Measurements from ENCODE around the gene MLF2. TPM values are rescaled to one million over a fixed set of nuclear protein-coding genes. Genes with fewer than 3 reads are reported as not detected.

Gene MLF2
- total and polyA plus RNA-seq, 2 of the 13 experiments (the other 11 are each of a cell fraction or from before 2014, with no cell fraction given), result 88.1 to 167 TPM

DNA sequence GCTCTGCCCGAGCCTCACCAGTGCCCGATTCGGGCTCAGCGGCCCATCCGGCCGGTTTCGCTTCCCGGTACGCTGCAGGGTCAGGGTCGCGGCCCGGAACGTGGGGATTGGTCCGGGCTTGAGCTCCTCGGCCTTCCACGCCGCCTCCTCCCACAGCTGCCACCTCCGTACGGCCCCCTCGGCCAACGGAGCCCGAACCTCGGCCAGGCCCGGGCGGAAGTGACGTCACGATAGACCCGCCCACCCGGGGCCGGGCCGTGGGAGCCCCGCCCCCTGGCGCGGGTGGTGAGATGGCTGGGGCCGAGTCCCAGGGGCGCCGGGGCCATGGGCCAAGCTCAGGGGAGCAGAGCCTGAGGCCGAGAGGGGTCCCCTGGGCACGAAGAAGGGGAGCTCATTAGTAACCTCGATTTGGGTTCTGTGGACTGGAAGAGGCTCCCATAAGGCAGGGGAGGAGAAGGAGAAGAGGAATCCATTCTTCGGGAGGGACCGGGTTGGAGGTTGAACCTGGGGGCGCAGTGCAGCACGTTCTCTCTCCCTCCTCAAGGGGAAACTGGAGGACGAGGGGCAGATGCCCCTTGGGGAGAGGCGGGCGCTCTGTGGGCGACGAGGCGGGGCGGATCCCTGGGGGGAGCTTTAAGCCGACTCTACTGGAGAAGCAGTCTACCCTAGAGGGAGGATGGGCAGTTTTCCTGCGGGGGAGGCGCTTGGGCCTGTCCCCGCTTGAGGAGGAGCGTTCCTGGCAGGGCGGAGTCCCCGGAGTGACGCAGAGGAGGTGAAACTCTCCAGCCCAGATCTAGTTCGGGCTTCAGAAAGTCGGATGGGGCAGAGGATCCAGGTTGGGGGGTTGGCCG is at the start of gene MLF2 (continued):
- TF ChIP-seq HOXD1 (CRISPR knock-in tag; IDR thresholded peaks at IDR 0.05), result peak; percentile 60; the same call in 1 of the 2 replicates
- no peak for TF ChIP-seq ZNF33B (CRISPR knock-in tag; IDR thresholded peaks at IDR 0.05)
- TF ChIP-seq TRIM24 (CRISPR knock-in tag; IDR thresholded peaks at IDR 0.05), result no peak
- TF ChIP-seq ZNF780A (CRISPR knock-in tag; IDR thresholded peaks at IDR 0.05), result no peak
- TF ChIP-seq ZSCAN30 (CRISPR knock-in tag; IDR thresholded peaks at IDR 0.05), result no peak
- TF ChIP-seq NCOA2 (CRISPR knock-in tag; IDR thresholded peaks at IDR 0.05), result peak; percentile 21; the same call in 1 of the 2 replicates
- TF ChIP-seq, protein P1, sequence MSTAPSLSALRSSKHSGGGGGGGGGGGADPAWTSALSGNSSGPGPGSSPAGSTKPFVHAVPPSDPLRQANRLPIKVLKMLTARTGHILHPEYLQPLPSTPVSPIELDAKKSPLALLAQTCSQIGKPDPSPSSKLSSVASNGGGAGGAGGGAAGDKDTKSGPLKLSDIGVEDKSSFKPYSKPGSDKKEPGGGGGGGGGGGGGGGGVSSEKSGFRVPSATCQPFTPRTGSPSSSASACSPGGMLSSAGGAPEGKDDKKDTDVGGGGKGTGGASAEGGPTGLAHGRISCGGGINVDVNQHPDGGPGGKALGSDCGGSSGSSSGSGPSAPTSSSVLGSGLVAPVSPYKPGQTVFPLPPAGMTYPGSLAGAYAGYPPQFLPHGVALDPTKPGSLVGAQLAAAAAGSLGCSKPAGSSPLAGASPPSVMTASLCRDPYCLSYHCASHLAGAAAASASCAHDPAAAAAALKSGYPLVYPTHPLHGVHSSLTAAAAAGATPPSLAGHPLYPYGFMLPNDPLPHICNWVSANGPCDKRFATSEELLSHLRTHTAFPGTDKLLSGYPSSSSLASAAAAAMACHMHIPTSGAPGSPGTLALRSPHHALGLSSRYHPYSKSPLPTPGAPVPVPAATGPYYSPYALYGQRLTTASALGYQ (CRISPR knock-in tag; IDR thresholded peaks at IDR 0.05), result peak; percentile 66; the same call in 1 of the 2 replicates
- TF ChIP-seq ZNF850 (CRISPR knock-in tag; conservative IDR thresholded peaks at IDR 0.05), result no peak
- TF ChIP-seq ZNF143 (CRISPR knock-in tag; IDR thresholded peaks at IDR 0.05), result peak; percentile 44; the same call in 1 of the 2 replicates
- no peak for TF ChIP-seq SMAD9 (CRISPR knock-in tag; IDR thresholded peaks at IDR 0.05)
- no peak for TF ChIP-seq SOX13 (IDR thresholded peaks at IDR 0.05)
- TF ChIP-seq SOX13 (CRISPR knock-in tag; conservative IDR thresholded peaks at IDR 0.05 in 1 of 2, IDR thresholded peaks at IDR 0.05 in 1 of 2), result 0 out of 4 replicates have a peak, but pooled peaks of 1 of the 2 experiments have one; percentile 28
- TF ChIP-seq, protein P2, sequence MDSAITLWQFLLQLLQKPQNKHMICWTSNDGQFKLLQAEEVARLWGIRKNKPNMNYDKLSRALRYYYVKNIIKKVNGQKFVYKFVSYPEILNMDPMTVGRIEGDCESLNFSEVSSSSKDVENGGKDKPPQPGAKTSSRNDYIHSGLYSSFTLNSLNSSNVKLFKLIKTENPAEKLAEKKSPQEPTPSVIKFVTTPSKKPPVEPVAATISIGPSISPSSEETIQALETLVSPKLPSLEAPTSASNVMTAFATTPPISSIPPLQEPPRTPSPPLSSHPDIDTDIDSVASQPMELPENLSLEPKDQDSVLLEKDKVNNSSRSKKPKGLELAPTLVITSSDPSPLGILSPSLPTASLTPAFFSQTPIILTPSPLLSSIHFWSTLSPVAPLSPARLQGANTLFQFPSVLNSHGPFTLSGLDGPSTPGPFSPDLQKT (CRISPR knock-in tag; IDR thresholded peaks at IDR 0.05; ENCODE audit: borderline replicate concordance), result 0 out of 2 replicates have a peak, but pooled peaks have one; percentile 33
- TF ChIP-seq BHLHE40 (IDR thresholded peaks at IDR 0.05; ENCODE audit: low read length), result peak; percentile 25; the same call in 1 of the 2 replicates
- TF ChIP-seq, protein P3, sequence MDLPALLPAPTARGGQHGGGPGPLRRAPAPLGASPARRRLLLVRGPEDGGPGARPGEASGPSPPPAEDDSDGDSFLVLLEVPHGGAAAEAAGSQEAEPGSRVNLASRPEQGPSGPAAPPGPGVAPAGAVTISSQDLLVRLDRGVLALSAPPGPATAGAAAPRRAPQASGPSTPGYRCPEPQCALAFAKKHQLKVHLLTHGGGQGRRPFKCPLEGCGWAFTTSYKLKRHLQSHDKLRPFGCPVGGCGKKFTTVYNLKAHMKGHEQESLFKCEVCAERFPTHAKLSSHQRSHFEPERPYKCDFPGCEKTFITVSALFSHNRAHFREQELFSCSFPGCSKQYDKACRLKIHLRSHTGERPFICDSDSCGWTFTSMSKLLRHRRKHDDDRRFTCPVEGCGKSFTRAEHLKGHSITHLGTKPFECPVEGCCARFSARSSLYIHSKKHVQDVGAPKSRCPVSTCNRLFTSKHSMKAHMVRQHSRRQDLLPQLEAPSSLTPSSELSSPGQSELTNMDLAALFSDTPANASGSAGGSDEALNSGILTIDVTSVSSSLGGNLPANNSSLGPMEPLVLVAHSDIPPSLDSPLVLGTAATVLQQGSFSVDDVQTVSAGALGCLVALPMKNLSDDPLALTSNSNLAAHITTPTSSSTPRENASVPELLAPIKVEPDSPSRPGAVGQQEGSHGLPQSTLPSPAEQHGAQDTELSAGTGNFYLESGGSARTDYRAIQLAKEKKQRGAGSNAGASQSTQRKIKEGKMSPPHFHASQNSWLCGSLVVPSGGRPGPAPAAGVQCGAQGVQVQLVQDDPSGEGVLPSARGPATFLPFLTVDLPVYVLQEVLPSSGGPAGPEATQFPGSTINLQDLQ (CRISPR knock-in tag; IDR thresholded peaks at IDR 0.05), result no peak
- TF ChIP-seq ETV5 (CRISPR knock-in tag; IDR thresholded peaks at IDR 0.05; ENCODE audit: borderline replicate concordance), result peak; percentile 76; the same call in 1 of the 2 replicates
- no peak for TF ChIP-seq RBAK (CRISPR knock-in tag; IDR thresholded peaks at IDR 0.05)
- TF ChIP-seq, protein P4, sequence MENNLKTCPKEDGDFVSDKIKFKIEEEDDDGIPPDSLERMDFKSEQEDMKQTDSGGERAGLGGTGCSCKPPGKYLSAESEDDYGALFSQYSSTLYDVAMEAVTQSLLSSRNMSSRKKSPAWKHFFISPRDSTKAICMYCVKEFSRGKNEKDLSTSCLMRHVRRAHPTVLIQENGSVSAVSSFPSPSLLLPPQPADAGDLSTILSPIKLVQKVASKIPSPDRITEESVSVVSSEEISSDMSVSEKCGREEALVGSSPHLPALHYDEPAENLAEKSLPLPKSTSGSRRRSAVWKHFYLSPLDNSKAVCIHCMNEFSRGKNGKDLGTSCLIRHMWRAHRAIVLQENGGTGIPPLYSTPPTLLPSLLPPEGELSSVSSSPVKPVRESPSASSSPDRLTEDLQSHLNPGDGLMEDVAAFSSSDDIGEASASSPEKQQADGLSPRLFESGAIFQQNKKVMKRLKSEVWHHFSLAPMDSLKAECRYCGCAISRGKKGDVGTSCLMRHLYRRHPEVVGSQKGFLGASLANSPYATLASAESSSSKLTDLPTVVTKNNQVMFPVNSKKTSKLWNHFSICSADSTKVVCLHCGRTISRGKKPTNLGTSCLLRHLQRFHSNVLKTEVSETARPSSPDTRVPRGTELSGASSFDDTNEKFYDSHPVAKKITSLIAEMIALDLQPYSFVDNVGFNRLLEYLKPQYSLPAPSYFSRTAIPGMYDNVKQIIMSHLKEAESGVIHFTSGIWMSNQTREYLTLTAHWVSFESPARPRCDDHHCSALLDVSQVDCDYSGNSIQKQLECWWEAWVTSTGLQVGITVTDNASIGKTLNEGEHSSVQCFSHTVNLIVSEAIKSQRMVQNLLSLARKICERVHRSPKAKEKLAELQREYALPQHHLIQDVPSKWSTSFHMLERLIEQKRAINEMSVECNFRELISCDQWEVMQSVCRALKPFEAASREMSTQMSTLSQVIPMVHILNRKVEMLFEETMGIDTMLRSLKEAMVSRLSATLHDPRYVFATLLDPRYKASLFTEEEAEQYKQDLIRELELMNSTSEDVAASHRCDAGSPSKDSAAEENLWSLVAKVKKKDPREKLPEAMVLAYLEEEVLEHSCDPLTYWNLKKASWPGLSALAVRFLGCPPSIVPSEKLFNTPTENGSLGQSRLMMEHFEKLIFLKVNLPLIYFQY (CRISPR knock-in tag; IDR thresholded peaks at IDR 0.05; ENCODE audit: borderline replicate concordance), result peak; percentile 80
- TF ChIP-seq SNAI1 (CRISPR knock-in tag; IDR thresholded peaks at IDR 0.05; ENCODE audit: borderline replicate concordance), result peak; percentile 57; the same call in 1 of the 2 replicates
